Nephron progenitor cell (in vitro differentiated cells): ENCODE data around the gene SLC9A1.

ENCODE experiments used
- DNase-seq: peaks from one replicate; pipeline ENCODE4 v3.0.0; 2021
- H3K27ac Mint-ChIP-seq: 2 replicates; pipeline ENCODE4 v1.8.0; 2021; ENCODE audit warnings: mild to moderate bottlenecking, moderate library complexity, mixed read lengths
- H3K27me3 Mint-ChIP-seq: 2 replicates; pipeline ENCODE4 v1.8.0; 2021; ENCODE audit warnings: mild to moderate bottlenecking, low read depth, mixed read lengths; ENCODE audit not compliant: poor library complexity
- H3K36me3 Mint-ChIP-seq: 2 replicates; pipeline ENCODE4 v1.8.0; 2021; ENCODE audit warnings: low read depth, mixed read lengths
- H3K4me1 Mint-ChIP-seq: 2 replicates; pipeline ENCODE4 v1.8.0; 2021; ENCODE audit warnings: mixed read lengths
- H3K4me3 Mint-ChIP-seq: 2 replicates; pipeline ENCODE4 v1.8.0; 2021; ENCODE audit warnings: mild to moderate bottlenecking, moderate library complexity, mixed read lengths
- H3K9me3 Mint-ChIP-seq: 2 replicates; pipeline ENCODE4 v1.8.0; 2021; ENCODE audit warnings: mild to moderate bottlenecking, moderate library complexity, mixed read lengths
- TF ChIP-seq, protein P1 (sequence below): fragments of 200-600 bp; sonication (generic); IDR thresholded peaks from 2 replicates; pipeline ENCODE4 v1.5.0; 2021; ENCODE audit warnings: antibody characterized with exemption

Gene SLC9A1

DNA sequence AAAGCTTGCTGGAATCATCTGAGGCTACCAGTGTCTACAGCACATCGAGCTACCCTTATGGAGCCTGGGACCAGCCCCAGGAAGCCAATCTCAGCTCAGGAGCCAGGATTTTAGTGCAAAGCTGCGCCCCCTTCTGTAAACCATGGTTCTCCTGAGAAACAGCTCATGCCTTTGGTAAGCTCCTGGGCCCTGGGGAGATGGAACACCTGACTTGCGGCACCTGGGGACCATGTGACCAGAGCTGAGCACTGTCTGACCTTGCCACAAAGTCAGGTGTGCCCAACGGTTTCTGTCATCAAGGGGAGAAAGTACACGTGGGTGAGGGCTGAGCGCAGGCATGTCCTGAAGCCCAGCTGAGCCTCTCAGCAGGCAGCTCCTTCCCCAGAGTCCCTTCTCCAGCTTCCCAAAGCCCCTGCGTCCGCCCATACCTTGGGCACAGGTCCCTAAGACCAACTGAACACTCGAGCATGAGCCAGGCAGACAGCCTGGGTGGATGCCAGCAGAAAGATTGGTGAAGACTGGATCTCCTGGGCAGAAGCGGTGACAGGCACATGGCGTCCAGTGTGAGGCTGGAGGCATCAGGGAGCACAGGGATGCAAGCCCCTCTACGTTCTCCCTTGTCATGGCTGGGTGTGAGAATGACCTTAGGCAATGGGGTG, 84.4 kb downstream of the SLC9A1 start:
- Mint-ChIP-seq H3K4me3 (no peak overlapping the region), H3K4me1 (peaks cover 14% of the 10 kb centered on the region), H3K27me3 (peaks cover 3% of the 10 kb centered on the region), H3K27ac (peak overlapping the region; percentile 76), H3K9me3 (peaks cover 2% of the 10 kb centered on the region), H3K36me3 (no peaks in the 10 kb centered on the region)
- DNase-seq, result no peak
- TF ChIP-seq, protein P1, sequence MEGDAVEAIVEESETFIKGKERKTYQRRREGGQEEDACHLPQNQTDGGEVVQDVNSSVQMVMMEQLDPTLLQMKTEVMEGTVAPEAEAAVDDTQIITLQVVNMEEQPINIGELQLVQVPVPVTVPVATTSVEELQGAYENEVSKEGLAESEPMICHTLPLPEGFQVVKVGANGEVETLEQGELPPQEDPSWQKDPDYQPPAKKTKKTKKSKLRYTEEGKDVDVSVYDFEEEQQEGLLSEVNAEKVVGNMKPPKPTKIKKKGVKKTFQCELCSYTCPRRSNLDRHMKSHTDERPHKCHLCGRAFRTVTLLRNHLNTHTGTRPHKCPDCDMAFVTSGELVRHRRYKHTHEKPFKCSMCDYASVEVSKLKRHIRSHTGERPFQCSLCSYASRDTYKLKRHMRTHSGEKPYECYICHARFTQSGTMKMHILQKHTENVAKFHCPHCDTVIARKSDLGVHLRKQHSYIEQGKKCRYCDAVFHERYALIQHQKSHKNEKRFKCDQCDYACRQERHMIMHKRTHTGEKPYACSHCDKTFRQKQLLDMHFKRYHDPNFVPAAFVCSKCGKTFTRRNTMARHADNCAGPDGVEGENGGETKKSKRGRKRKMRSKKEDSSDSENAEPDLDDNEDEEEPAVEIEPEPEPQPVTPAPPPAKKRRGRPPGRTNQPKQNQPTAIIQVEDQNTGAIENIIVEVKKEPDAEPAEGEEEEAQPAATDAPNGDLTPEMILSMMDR, result no peak

DNA sequence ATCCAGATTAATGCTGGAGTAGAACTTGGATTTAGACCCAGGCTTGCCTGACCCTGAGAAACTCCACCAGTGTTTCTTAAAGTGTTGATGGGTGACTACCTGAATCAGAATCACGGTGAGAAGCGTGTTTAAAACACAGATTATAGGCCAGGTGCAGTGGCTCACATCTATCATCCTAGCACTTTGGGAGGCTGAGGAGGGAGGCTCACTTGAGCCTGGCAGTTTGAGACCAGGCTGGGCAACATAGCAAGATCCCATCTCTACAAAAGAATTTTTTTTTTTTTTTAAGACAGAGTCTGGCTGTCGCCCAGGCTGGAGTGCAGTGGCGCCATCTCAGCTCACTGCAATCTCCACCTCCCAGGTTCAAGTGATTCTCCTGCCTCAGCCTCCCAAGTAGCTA, 86.0 kb downstream of the SLC9A1 start:
- Mint-ChIP-seq H3K27ac (no peak overlapping the region), H3K4me3 (no peak overlapping the region), H3K4me1 (peaks cover 14% of the 10 kb centered on the region), H3K36me3 (no peaks in the 10 kb centered on the region), H3K27me3 (peaks cover 3% of the 10 kb centered on the region), H3K9me3 (peaks cover 3% of the 10 kb centered on the region)
- TF ChIP-seq, protein P1, result no peak
- DNase-seq, result no peak

DNA sequence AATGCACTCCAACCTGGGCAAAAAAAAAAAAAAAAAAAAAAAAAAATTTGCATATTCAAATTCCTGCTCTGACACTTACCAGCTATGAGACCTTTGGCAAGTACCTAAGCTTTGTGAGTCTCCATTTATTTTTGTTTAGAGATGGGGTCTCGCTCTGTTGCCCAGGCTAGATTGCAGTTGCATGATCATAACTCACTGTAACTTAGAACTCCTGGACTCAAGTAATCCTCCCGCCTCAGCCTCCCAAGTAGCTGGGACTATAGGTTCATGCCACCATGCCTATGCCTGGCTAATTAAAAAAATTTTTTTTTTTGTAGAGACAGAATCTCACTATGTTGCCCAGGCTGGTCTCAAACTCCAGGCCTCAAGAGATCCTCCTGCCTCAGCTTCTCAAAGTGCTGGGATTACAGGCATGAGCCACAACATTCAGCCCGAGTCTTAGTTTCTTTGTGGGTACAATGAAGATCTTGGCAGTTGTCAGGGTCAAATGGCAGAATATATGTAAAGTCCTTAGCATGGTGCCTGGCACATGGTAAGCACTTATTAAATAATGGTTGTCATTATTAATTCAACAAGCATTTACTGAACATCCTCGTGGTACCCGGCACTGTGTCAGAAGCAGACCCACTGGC, 88.8 kb downstream of the SLC9A1 start:
- Mint-ChIP-seq H3K36me3 (no peaks in the 10 kb centered on the region), H3K4me1 (peaks cover 7% of the 10 kb centered on the region), H3K9me3 (peaks cover 8% of the 10 kb centered on the region), H3K27ac (no peak overlapping the region), H3K4me3 (no peak overlapping the region), H3K27me3 (peaks cover 1% of the 10 kb centered on the region)
- DNase-seq, result no peak
- TF ChIP-seq, protein P1, result no peak

DNA sequence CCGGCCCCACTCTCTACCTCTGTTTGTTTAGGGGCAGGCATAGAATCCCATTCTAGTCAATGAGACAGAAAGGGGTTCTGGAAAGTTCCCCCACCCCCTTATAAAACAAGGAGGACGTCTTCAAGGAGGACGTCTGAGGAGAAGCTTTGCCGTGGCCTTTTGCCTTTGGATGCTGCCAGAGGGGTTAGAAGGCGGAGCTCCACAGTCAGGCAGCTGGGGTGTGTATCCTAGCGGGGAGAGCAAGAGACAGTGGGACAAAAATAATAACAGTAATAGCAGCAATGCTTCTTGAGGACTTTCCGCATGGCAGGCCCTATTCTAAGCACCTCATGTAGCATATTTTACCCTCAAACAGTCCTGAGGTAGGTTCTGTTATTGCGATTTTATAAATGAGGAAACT, 94.0 kb downstream of the SLC9A1 start:
- Mint-ChIP-seq H3K27ac (peak overlapping the region; percentile 85), H3K4me3 (no peak overlapping the region), H3K9me3 (peaks cover 8% of the 10 kb centered on the region), H3K27me3 (peaks cover 7% of the 10 kb centered on the region), H3K36me3 (no peaks in the 10 kb centered on the region), H3K4me1 (peaks cover 41% of the 10 kb centered on the region)
- DNase-seq, result no peak
- TF ChIP-seq, protein P1, result no peak

DNA sequence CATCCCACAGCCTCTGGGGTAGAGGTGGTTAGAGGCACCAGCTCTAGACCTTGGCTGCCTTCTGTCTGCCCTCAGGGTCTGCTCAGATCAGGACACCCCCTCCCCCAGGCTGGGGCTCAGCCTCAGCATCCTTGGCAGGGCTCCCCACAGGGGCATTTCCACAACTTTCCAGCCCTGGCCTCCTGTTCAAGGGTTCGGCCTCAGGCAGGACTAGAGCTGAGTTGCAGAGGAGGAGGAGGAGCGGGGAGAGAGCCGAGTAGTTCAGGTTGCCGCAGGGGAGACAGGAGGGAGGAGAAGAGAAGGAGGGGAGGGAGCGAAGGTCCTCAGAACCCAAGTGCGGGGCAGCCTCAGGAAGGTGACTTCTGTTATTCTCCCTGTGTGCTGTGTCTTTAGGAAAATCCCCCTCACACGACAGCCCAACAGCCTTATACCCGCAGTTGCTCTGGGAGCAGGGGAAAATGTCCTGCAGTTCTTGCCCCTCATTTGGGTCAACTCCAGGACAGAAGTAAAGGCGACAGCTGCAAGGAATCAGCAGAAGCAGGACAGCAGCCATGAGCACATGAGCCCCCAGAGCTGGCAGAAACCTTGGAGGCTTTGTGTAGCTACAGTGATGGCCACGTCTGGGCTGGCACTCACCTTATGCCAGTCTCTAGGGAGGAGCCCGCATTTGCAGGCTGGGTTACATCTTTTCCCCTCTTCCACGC, 95.8 kb downstream of the SLC9A1 start:
- Mint-ChIP-seq H3K27me3 (peaks cover 7% of the 10 kb centered on the region), H3K36me3 (no peaks in the 10 kb centered on the region), H3K4me3 (peak overlapping the region; percentile 49), H3K4me1 (peaks cover 41% of the 10 kb centered on the region), H3K9me3 (peaks cover 5% of the 10 kb centered on the region), H3K27ac (peak overlapping the region; percentile 18)
- no peak for DNase-seq
- TF ChIP-seq, protein P1, result no peak
